GM21529 (cell line): ENCODE data around the gene MGST2.

Experiments used
- ATAC-seq: cut with Tn5 transposase; IDR thresholded peaks from one replicate; pipeline ENCODE4 v1.9.1; 2021; ENCODE audit not compliant: unreplicated experiment

MGST2 gene

DNA sequence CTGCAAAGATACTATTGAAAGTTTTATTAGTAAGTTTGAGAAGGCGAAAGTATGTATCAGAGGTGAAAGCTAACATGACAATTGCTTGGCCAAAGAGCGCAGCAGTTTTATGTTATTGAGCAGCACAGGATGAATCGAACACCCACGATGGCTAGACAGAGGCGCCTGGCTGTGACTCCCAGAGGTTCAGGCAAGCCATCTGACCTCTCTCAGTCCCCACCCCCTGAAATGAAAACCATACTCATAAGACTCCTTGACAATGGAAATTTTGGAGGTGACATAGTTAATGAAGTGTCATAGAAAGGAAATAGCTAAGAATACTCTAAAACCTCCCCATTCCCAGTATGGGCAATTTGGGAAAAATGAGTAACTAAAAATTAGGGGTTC lies 70.6 kb downstream of the MGST2 start:
- no peak for ATAC-seq

- ATAC-seq, result no peak
Measured at GRCh38 chr4:139736661-139737060, 71.0 kb downstream of the MGST2 start.

DNA sequence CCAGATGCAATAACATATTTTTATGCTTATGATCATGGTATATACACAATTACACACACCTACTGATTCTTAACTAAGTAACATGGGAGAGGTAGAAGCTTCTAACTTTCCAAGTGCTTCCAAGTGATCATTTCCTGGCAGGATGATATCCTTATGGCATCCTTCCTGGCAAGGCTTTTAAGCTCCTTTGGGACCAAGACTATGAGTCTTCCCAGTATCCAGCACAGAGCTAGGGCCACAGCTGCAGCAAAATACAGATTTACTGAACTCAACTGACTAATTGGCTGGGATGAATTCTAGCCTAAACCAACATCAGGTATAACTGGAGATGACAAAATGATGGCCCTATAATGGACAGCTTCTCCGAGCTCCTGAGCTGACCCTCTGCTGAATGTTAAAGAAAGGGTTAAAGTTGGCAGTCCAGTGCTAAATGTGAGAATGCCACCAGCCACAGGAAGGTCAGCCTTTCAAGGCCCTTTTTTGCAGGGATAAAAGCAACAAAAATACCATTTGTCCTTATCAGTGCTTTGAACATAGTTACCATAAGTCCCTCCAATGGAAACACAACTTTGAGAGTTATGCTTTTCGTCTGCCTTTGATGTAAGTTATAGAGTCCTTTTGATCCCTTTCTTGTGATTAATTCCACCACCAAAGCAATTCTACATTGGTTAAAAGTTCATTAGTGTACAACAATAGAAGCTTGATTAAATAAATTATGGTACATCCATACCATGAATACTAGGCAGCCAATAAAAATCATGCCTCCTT lies 73.4 kb downstream of the MGST2 start:
- no peak for ATAC-seq

GRCh38 chr4:139740121-139740520 lies 74.5 kb downstream of the MGST2 start:
- no peak for ATAC-seq

DNA sequence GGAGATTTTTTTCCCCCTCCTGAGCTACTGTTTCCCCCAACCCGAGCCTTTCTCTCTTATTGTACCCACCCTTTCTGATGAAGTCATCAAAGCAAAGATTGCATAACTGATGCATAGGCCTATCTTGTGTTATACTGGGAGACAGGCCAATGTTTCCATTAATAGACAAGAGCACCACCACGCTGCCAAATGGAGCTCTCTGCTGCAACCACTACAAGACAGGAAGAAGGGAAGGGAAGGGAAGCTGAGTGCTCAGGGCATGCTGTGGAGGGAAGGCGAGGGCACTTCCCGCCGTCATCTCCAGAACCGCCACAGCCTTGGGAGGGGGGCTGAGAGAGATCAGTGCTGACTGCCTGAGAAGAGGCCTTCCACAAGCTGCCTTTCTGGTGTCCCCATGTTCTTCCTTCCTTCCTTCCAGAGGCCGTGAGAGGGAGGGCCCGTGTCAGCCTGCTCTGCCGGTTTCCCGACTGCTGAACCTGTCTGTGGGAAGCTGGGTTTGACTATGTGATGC lies 75.0 kb downstream of the MGST2 start:
- ATAC-seq, result no peak

- no peak for ATAC-seq
Measured at GRCh38 chr4:139743027-139743426, 77.4 kb downstream of the MGST2 start.

DNA sequence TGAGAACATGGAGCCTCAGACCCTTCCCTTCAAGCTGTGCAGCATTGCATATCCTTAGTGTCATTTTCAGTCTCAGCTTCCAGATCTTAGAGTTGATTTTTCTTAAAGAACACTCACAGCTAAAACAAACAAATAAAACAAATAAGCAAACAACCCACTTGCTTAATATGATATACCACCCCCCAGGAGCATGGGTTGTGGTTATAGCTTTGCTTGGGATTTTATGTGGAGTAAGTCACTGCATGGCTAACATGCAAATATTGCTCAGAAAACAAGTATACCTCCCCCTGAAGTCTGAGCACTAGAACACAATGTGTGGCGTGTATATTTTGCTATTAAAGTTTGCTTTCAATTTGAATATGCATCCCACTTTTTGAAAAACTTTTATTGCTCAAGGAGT lies 78.6 kb downstream of the MGST2 start:
- no peak for ATAC-seq

DNA sequence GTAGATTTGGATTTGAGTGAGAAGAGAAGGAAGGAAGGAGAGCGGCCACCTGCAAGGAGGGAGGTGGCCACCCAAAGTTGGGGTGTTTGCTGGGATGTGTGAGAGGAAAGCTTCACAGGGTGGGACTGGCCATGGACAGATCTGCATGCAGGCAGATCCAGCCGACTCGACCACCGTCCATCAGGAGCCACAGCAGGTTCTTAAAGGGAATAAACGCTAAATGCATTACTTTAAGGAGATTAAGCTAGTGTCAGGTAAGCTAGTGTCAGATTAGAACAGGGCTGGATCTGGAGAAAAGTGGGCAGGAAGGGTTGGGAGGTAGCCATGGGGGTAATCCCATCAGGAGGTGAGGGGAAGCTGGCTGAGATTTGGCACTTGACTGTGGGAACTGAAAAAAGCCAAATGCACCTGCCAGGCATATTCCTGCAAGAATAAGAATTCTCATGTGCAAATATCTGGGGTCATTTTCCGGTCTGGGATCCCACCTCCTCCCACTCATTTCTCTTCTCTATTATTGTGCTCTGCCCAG lies 79.6 kb downstream of the MGST2 start:
- no peak for ATAC-seq

GRCh38 chr4:139746431-139747171 lies 81.0 kb downstream of the MGST2 start:
- ATAC-seq, result no peak

- no peak for ATAC-seq
Measured at GRCh38 chr4:139749338-139749737, 83.7 kb downstream of the MGST2 start.

GRCh38 chr4:139749835-139750498 lies 84.3 kb downstream of the MGST2 start:
- ATAC-seq, result no peak

DNA sequence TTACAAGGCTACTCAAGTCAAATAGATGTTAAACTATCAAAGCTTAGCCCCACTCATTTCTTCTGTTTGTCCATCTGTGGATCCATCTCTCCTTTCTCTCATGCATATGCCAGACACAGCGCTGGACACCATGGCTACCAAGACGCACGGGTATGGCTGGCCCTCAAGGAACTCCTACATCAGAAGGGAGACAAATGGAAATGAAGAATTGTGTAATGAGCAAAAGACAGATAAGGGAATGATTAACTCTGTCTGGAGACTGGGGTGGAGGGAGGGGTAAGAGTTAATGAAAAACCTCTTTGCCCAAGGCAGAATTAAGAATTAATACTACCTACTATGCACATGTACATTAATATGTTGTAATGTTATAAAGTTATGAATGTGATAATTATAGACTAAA lies 88.1 kb downstream of the MGST2 start:
- no peak for ATAC-seq
